Posterior cingulate gyrus (tissue), 11 donors: ENCODE data around the gene SCUBE1.

Source experiments
- DNase-seq, 10 donors: peaks; one replicate each; pipeline versions ENCODE4 v3.0.0 to v3.0.0-alpha.2; 2020 to 2021; ENCODE audit warnings: mixed read lengths in 3 of 10
- intact Hi-C: fragments of 100-400 bp; cut with DNase I; formaldehyde crosslinking; loops from one replicate; pipeline ENCODE4 v1.15.1; 2023

Gene SCUBE1

DNA sequence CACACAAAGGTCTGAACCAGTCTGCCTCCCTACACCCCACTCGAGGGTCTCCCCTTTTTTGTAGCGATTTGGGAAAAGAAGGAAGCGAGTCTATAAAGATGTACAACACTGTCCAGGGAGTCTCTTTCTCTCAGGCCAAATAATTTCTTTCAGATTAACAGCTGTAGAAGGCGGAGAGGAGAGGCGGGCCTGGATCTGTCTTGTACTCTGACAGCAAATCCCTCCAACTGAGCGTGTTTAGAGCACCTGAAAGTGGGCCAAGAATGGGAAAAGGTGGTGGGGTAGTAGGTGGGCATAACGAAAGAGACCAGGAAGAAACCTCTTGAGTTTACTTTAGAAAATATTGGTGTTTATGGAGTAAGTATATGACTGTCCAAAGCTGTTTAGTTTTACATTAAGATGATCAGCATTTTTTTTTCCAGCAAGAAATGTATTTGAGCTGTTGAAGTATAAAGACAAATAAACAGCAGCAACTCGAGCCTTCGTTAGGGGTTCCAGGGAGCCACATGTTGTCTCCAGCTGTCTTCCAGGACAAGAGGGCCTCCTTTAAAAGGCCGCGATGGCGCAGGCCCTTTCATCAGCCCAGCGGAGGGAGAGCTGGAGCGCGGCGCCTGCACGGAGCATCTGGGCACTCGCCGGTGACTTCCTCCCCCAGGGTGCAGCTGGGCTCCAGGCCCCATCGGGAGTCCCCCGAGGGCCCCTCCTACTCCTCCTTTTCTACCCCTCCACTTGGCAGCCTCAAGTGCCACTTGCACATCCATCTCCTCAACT, 34.9 kb downstream of the SCUBE1 start:
- peak in 2 of 10 donors; percentile 59 for DNase-seq
- intact Hi-C loops = no loop called here

DNA sequence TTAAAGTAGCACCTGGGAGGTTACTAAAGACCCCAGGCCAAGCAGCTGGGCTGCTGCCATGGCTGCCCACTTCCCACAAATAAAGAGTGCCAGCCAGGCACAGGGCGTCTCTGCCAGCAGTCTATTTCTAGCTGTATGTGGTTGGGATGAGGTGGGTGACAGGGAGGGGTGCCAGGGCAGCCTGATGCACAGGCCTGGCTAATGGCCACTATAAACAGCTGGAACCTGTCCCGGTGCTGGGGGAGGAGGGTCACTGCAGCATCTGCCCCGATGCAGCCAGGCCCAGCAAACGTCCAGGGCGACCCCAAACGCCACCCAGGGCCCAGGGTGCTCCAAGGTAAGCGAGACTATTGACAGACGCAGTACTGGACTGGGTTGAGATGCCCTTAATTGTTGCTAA, 37.4 kb downstream of the SCUBE1 start:
- intact Hi-C loops = no loop called here
- peak in 2 of 10 donors; percentile 39 to 71 for DNase-seq

DNA sequence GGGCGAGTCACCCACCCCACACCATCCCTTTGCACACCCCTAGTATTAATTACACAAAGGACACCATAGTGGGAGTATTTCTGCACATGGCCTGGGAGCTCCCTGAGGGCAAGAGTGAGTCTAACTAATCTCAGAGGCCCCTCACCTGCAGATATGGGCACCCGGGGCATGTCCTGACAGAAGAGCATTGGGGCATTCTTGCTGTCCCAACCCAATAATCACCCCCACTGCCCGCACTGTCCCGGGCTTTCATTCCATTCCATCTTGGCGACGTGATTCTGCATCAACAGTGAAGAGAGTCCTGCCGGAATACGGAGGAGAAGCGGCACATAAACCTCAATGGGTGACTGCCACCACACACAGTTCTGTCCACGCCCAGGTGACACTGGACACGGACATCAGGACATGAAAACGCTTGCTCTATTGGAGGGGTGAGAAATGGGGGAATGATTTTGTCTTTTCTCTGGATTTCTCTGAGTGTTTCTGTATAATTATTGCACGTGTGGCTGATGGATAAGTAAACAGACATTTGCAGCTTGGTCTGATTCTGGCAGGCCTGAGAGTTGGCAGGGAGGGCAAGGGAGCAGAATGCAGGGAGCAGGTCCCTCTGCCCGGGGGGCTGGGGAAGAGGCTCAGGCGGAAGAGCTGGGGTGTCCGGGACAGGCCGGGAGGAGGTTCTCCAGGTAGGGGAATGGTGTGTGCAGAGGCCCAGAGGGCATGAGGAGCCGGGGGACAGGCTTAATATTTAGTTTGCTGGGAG, 38.2 kb downstream of the SCUBE1 start:
- peak in 2 of 10 donors; percentile 43 to 74 for DNase-seq
- intact Hi-C loops = no loop called here

DNA sequence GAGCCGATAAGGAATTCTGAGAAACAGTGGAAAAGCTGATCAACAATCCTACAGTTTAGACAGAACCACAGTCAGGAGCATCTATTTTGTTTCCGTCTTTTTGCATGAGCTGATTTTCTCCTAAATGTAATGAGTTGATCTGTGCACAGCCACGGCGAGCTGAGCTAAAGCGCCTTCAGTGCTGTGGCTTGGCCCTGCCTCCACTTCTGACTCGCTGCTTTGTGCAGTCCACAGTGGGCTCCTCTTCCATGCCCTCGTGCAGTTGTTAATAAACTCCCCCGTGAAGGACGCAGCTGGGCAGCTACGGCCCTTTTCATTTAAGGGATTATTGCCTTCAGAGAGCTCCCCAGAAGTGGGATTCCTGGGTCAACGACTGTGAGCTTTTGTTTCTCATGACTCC, 39.4 kb downstream of the SCUBE1 start:
- intact Hi-C loops = no loop called here
- peak in 2 of 10 donors; percentile 32 to 64 for DNase-seq

DNA sequence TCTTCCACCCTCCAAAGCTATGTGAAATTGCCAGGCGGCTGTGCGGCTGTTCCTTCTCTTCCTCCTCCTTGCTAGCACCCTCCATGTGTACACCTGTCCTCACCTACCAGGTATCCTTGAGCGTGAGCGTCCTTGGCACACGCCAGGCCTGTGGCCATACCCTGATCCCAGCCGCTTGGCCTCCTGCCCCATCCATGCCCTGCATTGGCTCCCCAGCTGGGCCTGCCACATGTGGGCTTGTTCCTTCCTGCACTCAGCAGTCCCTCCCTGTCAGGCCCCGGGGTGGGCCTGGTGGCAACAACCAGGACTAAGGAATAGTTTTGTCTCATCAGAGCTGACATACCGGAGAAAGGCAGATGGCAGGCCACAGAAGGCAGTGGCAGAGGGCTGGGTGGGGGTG, 40.0 kb downstream of the SCUBE1 start:
- peak in 2 of 10 donors; percentile 57 to 74 for DNase-seq
- intact Hi-C loops = no loop called here

DNA sequence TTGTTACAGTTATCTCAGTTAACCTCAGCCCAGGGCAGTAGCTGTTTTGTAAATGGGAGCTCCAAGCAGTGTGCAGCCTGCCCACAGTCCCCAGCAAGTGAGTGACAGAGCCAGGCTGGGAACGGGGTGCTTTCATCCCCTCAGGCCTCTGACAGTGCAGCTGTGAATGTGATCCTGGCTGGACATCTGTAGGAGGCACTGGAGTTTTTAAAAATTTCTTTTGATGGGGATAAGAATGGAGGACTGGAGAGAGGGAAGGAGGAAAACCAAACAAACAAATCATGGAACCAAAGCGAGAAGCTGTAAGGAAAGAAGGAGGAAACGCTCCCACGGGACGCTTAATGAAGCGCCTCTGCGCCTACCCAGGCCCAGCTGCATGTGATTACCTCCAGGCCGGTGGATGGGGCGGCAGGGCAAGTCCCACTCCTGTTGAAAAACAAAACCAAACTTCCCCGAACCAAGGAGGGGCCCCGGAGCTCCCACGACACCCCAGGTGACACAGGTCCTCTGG, 40.6 kb downstream of the SCUBE1 start:
- peak in 2 of 10 donors; percentile 32 to 55 for DNase-seq
- intact Hi-C loops = no loop called here

DNA sequence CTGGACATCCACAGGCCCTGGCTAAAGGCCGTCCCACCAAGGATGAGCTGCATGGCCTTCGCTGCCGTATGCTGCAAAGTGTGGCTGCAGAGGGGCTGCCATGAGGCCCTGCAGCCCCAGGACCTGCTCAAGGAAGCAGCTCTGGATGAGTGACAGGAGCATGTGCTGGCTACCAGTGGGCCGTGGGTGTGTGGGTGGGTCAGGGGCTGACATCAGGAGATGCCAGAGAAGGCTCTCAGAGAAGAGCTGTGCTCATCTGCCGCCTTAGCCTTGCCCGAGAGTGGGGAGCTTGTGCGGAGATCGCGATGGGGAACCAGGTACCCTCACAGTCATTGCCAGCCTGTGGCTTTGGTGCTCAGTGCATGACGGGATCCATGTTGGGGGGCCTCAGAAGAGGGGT, 41.3 kb downstream of the SCUBE1 start:
- DNase-seq = peak in 2 of 10 donors; percentile 34 to 52
- intact Hi-C loops = no loop called here

DNA sequence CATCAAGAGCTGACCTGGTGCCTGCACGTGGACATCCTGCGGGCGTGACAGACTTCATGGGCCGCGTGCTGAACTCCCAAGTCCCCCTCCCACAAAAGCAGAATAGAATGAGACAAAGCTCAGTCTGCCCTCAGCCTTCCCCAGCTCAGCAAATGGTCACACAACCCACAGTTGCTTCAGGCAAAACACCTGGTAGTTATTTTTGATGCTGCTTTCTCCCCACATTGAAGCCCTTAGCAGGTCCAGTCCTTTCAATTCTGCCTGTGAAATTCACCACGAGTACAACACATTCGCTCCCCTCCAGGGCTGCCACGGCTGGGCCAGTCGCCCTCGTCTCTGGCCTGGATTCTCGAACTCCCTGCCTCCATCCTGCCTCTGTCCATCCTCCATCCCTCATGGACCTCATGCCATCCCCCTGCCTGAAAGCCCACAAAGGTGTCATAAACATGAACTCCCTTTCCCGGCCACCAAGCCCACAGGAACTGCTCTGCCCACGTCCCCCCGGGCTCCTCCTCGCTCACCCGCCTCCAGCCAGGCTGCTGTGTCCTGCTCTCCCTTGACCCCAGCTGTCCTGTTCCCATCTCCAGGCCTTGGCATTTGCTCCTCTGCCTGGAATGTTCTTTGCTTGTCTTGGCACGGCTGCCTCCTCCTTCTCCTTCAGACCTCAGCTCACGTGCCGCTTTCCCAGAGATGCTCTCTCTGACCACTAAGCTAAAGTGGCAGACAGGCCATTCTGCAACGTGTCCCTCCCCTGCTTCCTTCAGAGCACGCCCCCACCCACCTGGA, 42.1 kb downstream of the SCUBE1 start:
- peak in 2 of 10 donors; percentile 49 to 59 for DNase-seq
- intact Hi-C loops = no loop called here

DNA sequence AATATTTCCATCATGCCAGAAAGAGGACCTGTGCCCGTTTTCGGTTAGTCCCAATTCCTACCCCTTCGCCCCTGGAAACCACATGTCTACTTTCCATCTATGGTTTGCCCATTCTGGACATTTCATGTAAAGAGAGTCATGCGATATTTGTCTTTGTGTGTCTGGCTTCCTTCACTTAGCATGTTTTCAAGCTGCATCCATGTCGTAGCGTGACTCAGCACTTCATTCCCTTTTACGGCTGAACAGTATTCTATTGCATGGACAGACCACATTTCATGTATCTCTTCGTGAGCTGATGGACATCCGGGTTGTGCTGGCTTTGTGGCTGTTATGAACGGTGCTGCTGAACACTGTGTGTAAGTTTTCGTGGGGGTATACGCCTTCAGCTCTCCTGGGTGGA, 43.4 kb downstream of the SCUBE1 start:
- DNase-seq = peak in 1 of 10 donors; percentile 3
- intact Hi-C loops = no loop called here

DNA sequence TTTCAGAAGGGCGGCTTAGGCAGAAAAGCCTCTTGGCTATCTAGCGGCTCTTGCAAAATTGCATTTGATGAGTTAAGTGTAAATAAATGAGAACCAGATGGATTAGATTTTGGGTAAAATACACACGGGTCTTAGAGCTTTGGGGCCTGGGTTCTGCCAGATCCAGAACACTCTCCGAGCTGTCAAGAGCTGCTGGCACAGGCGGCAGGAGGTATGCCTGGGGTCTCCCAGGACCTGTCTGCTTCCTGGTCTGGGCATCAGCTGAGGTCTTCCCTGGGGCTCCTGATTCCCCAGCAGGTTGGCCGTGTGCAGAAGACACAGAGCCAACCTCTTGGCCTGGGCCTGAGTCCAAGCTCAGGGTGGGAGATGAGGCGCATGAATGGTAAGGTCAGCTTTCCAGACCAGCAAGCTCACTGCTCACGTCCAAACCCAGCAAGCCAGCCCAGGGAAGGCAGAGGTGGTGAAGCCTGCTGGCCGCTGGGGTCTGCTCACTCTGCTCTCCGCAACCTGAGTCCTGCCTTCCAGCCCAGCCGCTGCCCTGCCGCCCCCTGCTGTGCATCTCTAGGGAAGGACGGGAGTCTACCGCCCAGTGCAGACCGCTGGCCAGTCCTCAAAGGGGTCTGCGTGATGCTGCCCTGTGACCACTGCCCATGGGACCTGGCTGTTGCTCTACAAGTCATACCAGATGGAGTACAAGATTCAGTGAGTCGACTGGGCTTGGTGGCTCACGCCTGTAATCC, 44.9 kb downstream of the SCUBE1 start:
- intact Hi-C loops = no loop called here
- peak in 1 of 10 donors; percentile 60 for DNase-seq

DNA sequence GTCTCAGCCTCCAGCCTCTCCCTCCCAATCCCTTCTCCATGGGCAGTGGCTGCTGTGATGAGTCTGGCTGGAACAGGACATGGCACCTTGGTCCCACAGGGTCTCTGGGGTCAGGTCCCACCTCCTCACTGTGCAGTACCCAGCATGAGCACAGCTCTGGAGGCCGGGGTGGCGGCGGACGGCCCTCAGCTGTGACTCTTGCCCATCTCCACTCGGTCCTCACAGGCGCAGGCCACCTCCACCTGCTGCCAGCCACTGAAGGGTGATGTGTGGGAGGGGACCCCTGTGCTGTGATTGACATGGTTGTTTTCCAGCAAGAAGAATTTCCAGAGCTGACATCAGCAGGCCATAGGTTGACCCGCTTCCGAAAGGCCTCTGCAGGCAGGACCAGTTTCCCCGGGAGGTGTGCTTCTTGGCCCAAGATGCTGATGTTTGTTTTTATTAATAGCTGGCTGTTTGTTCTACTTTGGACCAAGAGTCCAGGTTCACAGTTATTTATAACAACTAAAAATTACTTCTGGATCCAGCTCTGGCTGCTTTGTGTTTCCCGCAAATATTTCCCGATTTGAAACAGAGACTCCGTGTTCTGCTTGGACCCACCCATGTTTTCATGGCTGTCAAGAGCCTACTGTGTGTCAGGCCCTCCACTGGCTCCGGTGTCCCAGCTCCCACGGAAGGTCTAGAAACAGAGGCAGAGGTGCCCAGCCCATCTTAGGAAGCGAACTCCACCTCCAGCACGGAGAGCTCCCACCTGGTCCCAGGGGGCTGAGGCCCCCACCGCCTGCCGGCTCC, 45.7 kb downstream of the SCUBE1 start:
- no peak for DNase-seq
- intact Hi-C loops = no loop called here

DNA sequence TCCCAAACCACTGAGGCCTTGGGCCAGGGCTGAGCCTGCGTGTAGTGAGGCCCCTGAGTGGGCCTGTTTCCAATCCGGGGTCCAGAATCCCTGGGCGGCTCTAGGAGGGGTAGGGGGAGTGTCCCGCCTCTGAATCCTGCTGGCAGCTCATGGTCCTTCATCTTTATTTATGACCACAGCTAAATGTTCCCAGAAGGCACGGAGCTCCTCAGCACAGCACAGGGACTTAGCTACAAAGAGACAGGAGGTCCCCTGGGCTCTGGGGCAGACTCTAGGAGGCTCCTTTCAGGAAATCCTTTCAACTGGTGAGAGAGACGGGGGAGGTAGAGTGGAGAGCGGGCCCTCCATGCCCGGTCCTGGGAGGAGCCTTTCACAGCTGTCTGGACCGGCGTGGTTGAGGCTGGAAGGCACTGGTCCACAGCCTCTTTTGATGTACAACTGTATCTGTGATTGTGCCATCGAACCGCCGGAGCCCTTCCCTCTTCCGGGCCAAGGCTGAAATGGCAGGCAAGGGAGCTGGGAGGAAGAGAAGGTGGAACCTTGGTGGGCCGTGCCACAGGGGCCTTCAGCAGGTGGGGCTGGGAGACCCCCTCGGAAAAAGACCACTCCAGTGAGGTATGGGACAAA, 46.8 kb downstream of the SCUBE1 start:
- DNase-seq = no peak
- intact Hi-C loops = no loop called here

DNA sequence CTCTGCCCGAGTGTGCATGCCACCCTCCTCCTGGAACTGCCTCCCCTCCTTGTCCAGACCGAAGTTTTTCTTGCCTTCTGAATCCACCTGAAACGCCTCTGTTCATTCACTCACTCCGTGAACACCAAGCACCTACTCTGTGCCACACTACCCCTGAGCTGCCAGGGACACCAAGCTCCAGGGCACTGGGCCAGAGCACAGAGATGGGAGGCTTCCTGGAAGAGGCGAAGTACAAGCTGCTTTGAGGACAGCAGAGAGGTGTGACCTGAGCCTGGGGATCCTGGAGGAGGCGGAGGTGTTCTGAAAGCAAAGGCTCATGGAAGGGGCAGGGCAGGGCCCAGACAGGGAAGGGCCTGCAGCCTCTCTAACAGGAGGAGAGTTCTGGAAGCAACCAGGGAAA, 47.5 kb downstream of the SCUBE1 start:
- intact Hi-C loops = no loop called here
- peak in 1 of 10 donors; percentile 79 for DNase-seq

DNA sequence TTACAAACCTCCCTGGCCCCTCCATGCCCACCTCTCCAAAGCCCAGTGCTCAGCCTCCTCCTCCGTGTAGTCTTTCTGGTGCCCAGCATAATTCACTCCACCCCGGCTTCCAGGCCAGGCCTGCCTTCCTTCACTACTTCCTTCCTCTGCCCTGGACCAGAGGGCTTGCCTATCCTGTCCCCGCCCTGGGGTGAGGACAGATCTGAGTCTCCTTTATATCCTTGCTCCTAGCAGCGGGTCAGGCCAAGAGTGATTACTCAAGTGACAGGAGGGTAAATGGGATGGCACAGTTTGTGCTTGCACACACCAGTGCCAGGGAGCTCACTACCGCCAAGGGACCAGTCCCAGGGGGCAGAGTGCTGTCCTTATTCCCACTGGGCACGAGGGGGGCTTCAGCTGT, 48.0 kb downstream of the SCUBE1 start:
- no peak for DNase-seq
- intact Hi-C loops = no loop called here

DNA sequence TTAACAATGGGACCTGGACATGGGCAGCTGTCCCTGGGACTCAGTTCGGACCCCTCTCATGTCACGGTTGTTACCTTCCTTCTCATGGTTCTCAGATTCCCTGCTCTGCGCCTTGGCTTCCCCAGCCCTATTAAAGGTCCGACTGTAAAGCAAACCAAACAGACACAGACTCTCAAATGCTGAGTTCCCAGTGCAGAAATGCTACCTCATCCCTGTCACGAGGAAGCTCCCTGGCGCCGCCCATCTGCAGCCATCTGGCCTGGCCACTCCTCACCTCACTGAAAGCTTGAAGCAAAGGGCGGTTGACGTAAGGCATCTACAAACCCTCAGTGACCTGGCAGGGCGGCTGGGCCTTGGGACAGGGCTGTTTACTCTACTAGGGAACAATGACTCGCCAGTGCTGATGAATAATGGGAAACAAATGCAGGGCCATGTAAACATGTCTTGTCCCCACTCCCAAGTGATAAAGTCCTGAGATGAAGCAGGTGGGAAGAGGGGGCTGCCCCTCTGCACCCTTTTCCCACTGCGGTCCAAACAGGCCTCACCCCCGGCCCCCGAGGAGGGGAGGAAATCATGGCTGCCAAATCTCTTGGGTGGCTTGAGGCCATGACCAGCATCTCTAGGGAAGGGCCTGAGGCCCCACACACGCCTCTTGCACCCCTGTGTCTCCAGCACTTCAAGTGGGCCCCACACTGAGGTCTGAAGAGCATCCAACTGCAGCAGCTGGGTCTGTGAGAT, 49.3 kb downstream of the SCUBE1 start:
- no peak for DNase-seq
- intact Hi-C loops = no loop called here

DNA sequence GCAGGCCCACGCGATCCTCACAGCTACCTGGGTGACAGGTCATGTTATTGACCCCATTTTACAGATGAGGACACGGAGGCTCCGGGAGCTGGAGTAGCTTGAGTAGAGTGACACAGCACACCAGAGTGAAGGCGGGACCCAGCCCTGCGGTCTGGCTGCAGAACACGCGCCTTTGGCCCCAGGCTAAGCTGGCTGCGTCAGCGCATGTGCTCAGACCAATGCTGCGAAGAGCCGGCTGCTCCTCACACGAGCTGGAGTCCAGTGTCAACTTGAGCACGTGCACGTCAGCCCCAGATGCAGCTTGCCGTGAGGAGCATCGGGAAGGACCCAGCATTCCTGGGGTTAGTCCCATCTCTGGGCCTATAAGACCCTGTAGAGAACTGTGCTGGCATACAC, 49.9 kb downstream of the SCUBE1 start:
- DNase-seq = no peak
- intact Hi-C loops = no loop called here

DNA sequence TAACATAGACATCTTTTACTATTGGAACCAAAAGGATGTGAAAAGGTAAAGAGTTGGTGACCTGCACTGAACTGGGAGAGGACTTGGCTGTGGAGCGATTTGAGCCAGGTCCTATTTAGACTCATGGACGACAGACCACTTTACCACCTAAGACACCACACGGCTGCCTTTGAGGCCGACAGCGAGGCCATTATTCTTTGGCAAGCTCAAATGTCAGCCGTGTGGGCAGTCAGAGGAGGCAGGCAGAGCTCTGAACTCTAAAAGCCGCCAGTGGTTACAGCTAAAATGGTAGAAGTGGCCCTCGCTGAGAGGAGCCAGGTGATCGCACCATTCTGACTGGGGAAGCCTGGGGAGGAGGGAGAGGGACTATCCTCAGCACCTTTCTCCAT, 50.5 kb downstream of the SCUBE1 start:
- intact Hi-C loops = no loop called here
- DNase-seq = no peak

DNA sequence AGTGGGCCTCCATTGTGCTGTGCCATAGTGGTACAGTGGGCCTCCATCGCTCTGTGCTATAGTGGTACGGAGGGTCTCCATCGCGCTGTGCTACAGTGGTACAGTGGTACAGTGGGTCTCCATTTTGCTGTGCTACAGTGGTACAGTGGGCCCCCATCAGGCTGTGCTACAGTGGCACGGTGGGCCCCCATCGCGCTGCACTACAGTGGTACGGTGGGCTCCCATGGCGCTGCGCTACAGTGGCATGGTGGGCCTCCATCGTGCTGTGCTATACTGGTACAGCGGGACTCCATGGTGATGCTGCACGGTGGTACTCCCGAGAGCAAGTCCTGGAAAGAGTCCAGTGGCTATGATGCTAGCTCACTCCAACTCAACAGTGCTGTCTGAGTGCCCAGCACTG, 51.8 kb downstream of the SCUBE1 start:
- no peak for DNase-seq
- intact Hi-C loops = no loop called here
